ENCODE results near the gene PI16. TPM values are rescaled to one million over a fixed set of nuclear protein-coding genes. Genes with fewer than 3 reads are reported as not detected.

The PI16 gene
- total and polyA plus RNA-seq, 4 donors, result 0.12 to 0.25 (median 0.24) TPM; not detected in 1

DNA sequence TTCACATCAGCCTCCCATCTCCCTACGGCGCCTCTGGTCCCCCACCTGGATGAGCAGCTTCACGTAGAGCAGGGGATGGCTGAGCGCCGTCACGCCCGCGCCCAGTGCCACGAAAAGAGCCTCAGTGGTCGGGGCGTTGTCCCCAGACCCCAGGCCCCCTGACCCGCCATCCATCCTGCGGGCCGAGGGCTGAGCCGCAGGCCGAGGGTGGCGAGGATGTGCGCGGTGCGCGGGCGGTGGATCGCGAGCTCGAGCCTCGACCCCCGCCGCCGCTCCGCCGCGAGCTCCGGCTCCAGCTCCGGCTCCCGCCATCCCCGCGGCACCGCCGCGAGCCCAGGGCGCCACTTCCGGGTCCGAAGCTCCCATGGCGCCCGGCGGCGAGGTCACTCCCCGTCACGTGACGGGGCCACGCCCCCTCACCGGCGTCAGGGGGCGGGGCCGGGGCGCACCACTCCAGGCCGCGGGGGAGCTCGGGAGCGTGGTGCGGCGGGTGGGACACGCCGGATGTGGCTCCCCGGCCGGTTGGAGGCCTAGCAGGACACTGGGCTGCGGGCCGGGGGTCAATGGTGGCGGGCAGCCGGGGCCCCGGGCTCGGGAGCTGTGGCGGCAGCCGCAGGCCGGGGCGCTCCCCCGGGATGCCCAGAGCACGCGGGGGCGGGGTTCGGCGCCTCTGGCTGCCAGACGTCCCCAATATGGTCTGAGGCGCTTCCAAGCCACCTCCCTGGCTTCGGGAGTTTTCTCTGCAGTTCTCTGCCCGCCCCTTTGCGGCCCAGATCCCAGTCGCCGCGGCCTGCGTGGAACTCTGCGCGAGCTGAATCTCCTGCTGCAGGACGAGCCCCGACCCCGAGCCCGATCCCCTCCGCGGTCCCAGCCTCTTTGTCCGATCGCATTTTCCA is 31.5 kb downstream of the PI16 start, which contains the start of gene MTCH1:
Gene MTCH1 (minus strand): TSS at position 389 of the 896 bp plus-strand sequence. CDS start 23 bp downstream, at position 366.
- peak within 1 kb of the TSS; percentile 86 to 97 for H3K27ac ChIP-seq (ENCODE audit: low read depth in 1 of 2, low read length in 2 of 2)
- H3K36me3 ChIP-seq (ENCODE audit: control insufficient read depth in 4 of 4, insufficient read depth in 3 of 4, low read depth in 1 of 4, low read length in 3 of 4), result no peaks in the 10 kb centered on the region
- no peaks in the 10 kb centered on the region for H3K9me3 ChIP-seq (ENCODE audit: control insufficient read depth in 4 of 4, low read length in 3 of 4)
- peak within 1 kb of the TSS; percentile 88 to 96 (median 93) for H3K4me3 ChIP-seq (ENCODE audit: low read depth in 1 of 3, low read length in 3 of 3)
- peaks cover 6 to 30% (median 17%) of the 10 kb centered on the region in 4 donors for H3K4me1 ChIP-seq (ENCODE audit: control insufficient read depth in 4 of 4, insufficient read depth in 4 of 4, low read length in 3 of 4)
- WGBS, result under 1% methylated on average over 101 of the region's 101 CpGs
- no peak for TF ChIP-seq HNF4A (conservative IDR thresholded peaks at IDR 0.05)
- peak; percentile 78 for TF ChIP-seq TAF1 (conservative IDR thresholded peaks at IDR 0.05)
- no peak for TF ChIP-seq FOXA1 (IDR thresholded peaks at IDR 0.05)
- TF ChIP-seq, protein P1, sequence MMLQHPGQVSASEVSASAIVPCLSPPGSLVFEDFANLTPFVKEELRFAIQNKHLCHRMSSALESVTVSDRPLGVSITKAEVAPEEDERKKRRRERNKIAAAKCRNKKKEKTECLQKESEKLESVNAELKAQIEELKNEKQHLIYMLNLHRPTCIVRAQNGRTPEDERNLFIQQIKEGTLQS (IDR thresholded peaks at IDR 0.05), result no peak
- TF ChIP-seq, protein P2, sequence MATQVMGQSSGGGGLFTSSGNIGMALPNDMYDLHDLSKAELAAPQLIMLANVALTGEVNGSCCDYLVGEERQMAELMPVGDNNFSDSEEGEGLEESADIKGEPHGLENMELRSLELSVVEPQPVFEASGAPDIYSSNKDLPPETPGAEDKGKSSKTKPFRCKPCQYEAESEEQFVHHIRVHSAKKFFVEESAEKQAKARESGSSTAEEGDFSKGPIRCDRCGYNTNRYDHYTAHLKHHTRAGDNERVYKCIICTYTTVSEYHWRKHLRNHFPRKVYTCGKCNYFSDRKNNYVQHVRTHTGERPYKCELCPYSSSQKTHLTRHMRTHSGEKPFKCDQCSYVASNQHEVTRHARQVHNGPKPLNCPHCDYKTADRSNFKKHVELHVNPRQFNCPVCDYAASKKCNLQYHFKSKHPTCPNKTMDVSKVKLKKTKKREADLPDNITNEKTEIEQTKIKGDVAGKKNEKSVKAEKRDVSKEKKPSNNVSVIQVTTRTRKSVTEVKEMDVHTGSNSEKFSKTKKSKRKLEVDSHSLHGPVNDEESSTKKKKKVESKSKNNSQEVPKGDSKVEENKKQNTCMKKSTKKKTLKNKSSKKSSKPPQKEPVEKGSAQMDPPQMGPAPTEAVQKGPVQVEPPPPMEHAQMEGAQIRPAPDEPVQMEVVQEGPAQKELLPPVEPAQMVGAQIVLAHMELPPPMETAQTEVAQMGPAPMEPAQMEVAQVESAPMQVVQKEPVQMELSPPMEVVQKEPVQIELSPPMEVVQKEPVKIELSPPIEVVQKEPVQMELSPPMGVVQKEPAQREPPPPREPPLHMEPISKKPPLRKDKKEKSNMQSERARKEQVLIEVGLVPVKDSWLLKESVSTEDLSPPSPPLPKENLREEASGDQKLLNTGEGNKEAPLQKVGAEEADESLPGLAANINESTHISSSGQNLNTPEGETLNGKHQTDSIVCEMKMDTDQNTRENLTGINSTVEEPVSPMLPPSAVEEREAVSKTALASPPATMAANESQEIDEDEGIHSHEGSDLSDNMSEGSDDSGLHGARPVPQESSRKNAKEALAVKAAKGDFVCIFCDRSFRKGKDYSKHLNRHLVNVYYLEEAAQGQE (IDR thresholded peaks at IDR 0.05), result peak; percentile 91
- TF ChIP-seq YY1 (IDR thresholded peaks at IDR 0.05), result peak; percentile 79
- TF ChIP-seq RAD21 (IDR thresholded peaks at IDR 0.05), result peak in 1 of 2 donors; percentile 17
- peak; percentile 54 to 60 for TF ChIP-seq EGR1 (IDR thresholded peaks at IDR 0.05; ENCODE audit: low read depth in 2 of 2)
- TF ChIP-seq, protein P3, sequence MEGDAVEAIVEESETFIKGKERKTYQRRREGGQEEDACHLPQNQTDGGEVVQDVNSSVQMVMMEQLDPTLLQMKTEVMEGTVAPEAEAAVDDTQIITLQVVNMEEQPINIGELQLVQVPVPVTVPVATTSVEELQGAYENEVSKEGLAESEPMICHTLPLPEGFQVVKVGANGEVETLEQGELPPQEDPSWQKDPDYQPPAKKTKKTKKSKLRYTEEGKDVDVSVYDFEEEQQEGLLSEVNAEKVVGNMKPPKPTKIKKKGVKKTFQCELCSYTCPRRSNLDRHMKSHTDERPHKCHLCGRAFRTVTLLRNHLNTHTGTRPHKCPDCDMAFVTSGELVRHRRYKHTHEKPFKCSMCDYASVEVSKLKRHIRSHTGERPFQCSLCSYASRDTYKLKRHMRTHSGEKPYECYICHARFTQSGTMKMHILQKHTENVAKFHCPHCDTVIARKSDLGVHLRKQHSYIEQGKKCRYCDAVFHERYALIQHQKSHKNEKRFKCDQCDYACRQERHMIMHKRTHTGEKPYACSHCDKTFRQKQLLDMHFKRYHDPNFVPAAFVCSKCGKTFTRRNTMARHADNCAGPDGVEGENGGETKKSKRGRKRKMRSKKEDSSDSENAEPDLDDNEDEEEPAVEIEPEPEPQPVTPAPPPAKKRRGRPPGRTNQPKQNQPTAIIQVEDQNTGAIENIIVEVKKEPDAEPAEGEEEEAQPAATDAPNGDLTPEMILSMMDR (IDR thresholded peaks at IDR 0.05; ENCODE audit: low read depth, low read length, missing input control), result peak; percentile 0
- TF ChIP-seq, protein P4, sequence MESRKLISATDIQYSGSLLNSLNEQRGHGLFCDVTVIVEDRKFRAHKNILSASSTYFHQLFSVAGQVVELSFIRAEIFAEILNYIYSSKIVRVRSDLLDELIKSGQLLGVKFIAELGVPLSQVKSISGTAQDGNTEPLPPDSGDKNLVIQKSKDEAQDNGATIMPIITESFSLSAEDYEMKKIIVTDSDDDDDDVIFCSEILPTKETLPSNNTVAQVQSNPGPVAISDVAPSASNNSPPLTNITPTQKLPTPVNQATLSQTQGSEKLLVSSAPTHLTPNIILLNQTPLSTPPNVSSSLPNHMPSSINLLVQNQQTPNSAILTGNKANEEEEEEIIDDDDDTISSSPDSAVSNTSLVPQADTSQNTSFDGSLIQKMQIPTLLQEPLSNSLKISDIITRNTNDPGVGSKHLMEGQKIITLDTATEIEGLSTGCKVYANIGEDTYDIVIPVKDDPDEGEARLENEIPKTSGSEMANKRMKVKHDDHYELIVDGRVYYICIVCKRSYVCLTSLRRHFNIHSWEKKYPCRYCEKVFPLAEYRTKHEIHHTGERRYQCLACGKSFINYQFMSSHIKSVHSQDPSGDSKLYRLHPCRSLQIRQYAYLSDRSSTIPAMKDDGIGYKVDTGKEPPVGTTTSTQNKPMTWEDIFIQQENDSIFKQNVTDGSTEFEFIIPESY (IDR thresholded peaks at IDR 0.05), result no peak
- TF ChIP-seq, protein P5, sequence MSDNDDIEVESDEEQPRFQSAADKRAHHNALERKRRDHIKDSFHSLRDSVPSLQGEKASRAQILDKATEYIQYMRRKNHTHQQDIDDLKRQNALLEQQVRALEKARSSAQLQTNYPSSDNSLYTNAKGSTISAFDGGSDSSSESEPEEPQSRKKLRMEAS (IDR thresholded peaks at IDR 0.05), result no peak
- TF ChIP-seq SP1 (IDR thresholded peaks at IDR 0.05), result peak; percentile 35
- peak within 1 kb of the TSS; percentile 94 to 97 for H3K9ac ChIP-seq (ENCODE audit: low read depth in 1 of 2, low read length in 2 of 2)
- H3K27me3 ChIP-seq (ENCODE audit: control insufficient read depth in 4 of 4, insufficient read depth in 4 of 4, low read length in 3 of 4), result no peaks in the 10 kb centered on the region
- peak; percentile 94 for DNase-seq (ENCODE audit: low spot score)

DNA sequence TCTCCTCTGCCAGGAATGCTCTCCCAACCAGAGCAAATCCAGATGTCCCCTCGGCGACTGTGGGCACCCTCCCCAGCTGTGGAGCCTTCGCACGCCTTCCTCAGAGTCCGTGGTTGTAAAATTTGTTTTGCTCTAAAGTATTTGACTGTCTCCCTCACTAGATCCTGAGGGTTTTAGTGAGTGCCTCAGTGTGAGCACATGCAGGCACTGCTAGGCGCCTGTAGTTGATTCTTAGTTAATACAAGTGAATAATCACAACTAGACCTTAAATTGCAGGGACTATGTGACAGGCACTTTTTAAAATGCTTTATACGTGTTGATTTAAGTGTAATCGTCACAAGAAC is 32.1 kb downstream of the PI16 start:
- Histone ChIP-seq H3K4me3 (ENCODE audit: low read depth in 1 of 3, low read length in 3 of 3) (peak overlapping the region; percentile 88 to 96 (median 93)), H3K9ac (ENCODE audit: low read depth in 1 of 2, low read length in 2 of 2) (peak overlapping the region; percentile 94 to 97), H3K36me3 (ENCODE audit: control insufficient read depth in 4 of 4, insufficient read depth in 3 of 4, low read depth in 1 of 4, low read length in 3 of 4) (no peaks in the 10 kb centered on the region), H3K27me3 (ENCODE audit: control insufficient read depth in 4 of 4, insufficient read depth in 4 of 4, low read length in 3 of 4) (no peaks in the 10 kb centered on the region), H3K9me3 (ENCODE audit: control insufficient read depth in 4 of 4, low read length in 3 of 4) (no peaks in the 10 kb centered on the region), H3K4me1 (ENCODE audit: control insufficient read depth in 4 of 4, insufficient read depth in 4 of 4, low read length in 3 of 4) (peaks cover 6 to 30% (median 17%) of the 10 kb centered on the region in 4 donors), H3K27ac (ENCODE audit: low read depth in 1 of 2, low read length in 2 of 2) (peak overlapping the region; percentile 86 to 97)
- TF ChIP-seq, protein P2 (IDR thresholded peaks at IDR 0.05), result peak; percentile 14
- peak in 1 of 2 donors; percentile 4 for TF ChIP-seq EGR1 (IDR thresholded peaks at IDR 0.05; ENCODE audit: low read depth in 2 of 2)
- TF ChIP-seq, protein P5 (IDR thresholded peaks at IDR 0.05), result no peak
- no peak for DNase-seq (ENCODE audit: low spot score)
- WGBS, result 2% methylated on average over 8 of the region's 8 CpGs
